Effector memory CD4-positive, alpha-beta T cell (primary cell): ENCODE results near the gene PLEKHA4.

Experiments
- DNase-seq, 3 donors: peaks; one replicate each; pipeline ENCODE4 v3.0.0-alpha.2; 2020
- H3K27ac ChIP-seq: 2 replicates; pipeline ENCODE4 v1.7.0; 2013; ENCODE audit warnings: mild to moderate bottlenecking, low read length, moderate library complexity; ENCODE audit not compliant: insufficient read depth, poor library complexity, severe bottlenecking
- H3K27me3 ChIP-seq: replicated peaks from 2 replicates; pipeline ENCODE4 v1.7.0; 2013; ENCODE audit warnings: mild to moderate bottlenecking, low read length; ENCODE audit not compliant: insufficient read depth, control insufficient read depth, poor library complexity, severe bottlenecking
- H3K36me3 ChIP-seq: 2 replicates; pipeline ENCODE4 v1.7.0; 2013; ENCODE audit warnings: mild to moderate bottlenecking, low read length, moderate library complexity; ENCODE audit not compliant: control insufficient read depth, insufficient read depth
- H3K4me1 ChIP-seq: 2 replicates; pipeline ENCODE4 v1.7.0; 2013; ENCODE audit warnings: low read length, mild to moderate bottlenecking; ENCODE audit not compliant: control insufficient read depth, insufficient read depth, poor library complexity, severe bottlenecking
- H3K4me3 ChIP-seq: 2 replicates; pipeline ENCODE4 v1.7.0; 2013; ENCODE audit warnings: low read length, low read depth, mild to moderate bottlenecking; ENCODE audit not compliant: insufficient read depth, poor library complexity, severe bottlenecking
- H3K9me3 ChIP-seq: 2 replicates; pipeline ENCODE4 v1.7.0; 2013; ENCODE audit warnings: mild to moderate bottlenecking, low read length, moderate library complexity; ENCODE audit not compliant: control insufficient read depth

PLEKHA4 gene

GRCh38 chr19:48813123-48813913 is 55.1 kb downstream of the PLEKHA4 start:
- H3K4me1 ChIP-seq = no peaks in the 10 kb centered on the region
- H3K27me3 ChIP-seq = no peaks in the 10 kb centered on the region
- H3K36me3 ChIP-seq = no peaks in the 10 kb centered on the region
- no peak overlapping the region for H3K4me3 ChIP-seq
- no peaks in the 10 kb centered on the region for H3K9me3 ChIP-seq
- H3K27ac ChIP-seq = no peak overlapping the region
- no peak for DNase-seq

GRCh38 chr19:48812094-48812929 is 56.1 kb downstream of the PLEKHA4 start:
- no peaks in the 10 kb centered on the region for H3K27me3 ChIP-seq
- DNase-seq = peak in 2 of 3 donors; percentile 18 to 44
- H3K27ac ChIP-seq = no peak overlapping the region
- H3K4me1 ChIP-seq = no peaks in the 10 kb centered on the region
- H3K9me3 ChIP-seq = no peaks in the 10 kb centered on the region
- no peak overlapping the region for H3K4me3 ChIP-seq
- no peaks in the 10 kb centered on the region for H3K36me3 ChIP-seq

GRCh38 chr19:48810151-48810550 is 58.3 kb downstream of the PLEKHA4 start:
- Histone ChIP-seq H3K9me3 (no peaks in the 10 kb centered on the region), H3K27me3 (no peaks in the 10 kb centered on the region), H3K27ac (peak overlapping the region; percentile 55), H3K4me3 (peak overlapping the region; percentile 86), H3K4me1 (no peaks in the 10 kb centered on the region), H3K36me3 (no peaks in the 10 kb centered on the region)
- DNase-seq = no peak

- DNase-seq = no peak
These were observed 60.7 kb downstream of the PLEKHA4 start for GRCh38 chr19:48807590-48808308.

DNA sequence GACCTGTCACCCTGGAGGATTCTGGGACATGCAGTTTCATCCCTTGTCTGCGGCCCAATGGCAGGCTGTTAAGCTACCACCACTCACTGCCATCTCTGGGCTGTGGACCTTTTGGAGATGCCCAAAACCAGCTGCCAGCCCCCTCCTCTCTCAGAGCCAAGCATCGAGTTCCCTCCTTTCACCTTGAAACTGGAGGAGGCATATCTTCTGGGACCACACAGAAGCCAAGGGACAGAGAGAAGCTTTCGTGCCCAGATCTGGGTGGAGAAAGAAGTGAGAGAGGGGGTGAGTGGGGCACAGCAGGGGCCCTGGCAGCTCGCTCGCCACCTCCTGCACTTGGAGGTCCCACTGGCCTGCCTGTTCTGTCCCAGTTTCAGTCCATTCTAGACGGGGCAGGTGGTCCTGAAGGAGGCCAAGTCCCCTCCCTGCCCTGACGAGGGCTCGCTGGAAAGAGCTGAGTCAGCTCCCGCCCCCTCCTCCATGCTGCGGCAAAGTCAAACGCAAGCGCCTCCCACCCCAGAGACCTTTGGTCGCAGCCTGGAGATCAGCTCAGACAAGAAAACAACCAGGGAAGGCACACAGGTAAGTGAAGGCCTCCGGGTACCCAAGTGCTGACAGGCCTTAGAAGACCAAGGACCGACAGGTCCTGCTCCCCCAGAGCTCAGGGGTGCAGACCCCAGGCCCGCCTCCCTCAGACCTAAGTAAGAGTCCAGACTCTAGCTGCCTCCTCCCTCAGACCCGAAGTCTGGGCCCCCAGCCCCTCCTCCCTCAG is 61.4 kb downstream of the PLEKHA4 start:
- Histone ChIP-seq H3K9me3 (no peaks in the 10 kb centered on the region), H3K27me3 (no peaks in the 10 kb centered on the region), H3K36me3 (no peaks in the 10 kb centered on the region), H3K4me3 (no peak overlapping the region), H3K27ac (no peak overlapping the region), H3K4me1 (no peaks in the 10 kb centered on the region)
- no peak for DNase-seq

More at GRCh38 chr19:48807590-48808308, 60.7 kb downstream of the PLEKHA4 start:
- Histone ChIP-seq H3K9me3 (no peaks in the 10 kb centered on the region), H3K27ac (no peak overlapping the region), H3K27me3 (no peaks in the 10 kb centered on the region), H3K4me3 (no peak overlapping the region), H3K4me1 (no peaks in the 10 kb centered on the region), H3K36me3 (no peaks in the 10 kb centered on the region)

- Histone ChIP-seq H3K36me3 (no peaks in the 10 kb centered on the region), H3K9me3 (no peaks in the 10 kb centered on the region), H3K4me3 (no peak overlapping the region), H3K4me1 (no peaks in the 10 kb centered on the region), H3K27ac (no peak overlapping the region), H3K27me3 (no peaks in the 10 kb centered on the region)
- peak in 1 of 3 donors; percentile 9 for DNase-seq
These were observed 61.9 kb downstream of the PLEKHA4 start for GRCh38 chr19:48806518-48806817.

- H3K27me3 ChIP-seq = no peaks in the 10 kb centered on the region
- DNase-seq = no peak
- no peak overlapping the region for H3K27ac ChIP-seq
- H3K4me1 ChIP-seq = no peaks in the 10 kb centered on the region
- no peaks in the 10 kb centered on the region for H3K9me3 ChIP-seq
- H3K36me3 ChIP-seq = no peaks in the 10 kb centered on the region
- no peak overlapping the region for H3K4me3 ChIP-seq
These were observed 63.0 kb downstream of the PLEKHA4 start for GRCh38 chr19:48805452-48805851.

DNA sequence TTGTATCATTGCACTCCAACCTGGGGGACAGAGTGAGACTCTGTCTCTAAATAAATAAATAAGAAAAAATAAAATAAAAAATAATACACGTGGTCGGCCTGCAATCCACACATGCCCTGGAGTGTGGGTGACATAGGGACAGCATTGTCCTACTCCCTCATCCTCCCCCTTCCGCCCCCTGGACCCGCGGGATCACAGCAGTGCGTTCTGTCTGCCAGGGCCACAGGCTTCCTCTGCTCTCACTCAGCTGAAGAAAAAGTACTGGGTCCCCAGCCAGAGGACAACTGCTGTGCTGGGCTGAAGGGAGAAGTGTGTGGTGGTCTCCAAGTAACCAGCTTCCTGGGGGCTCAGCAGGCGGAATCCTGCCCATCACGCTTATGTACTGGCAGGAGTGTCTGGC is 63.9 kb downstream of the PLEKHA4 start:
- H3K27ac ChIP-seq = no peak overlapping the region
- H3K9me3 ChIP-seq = no peaks in the 10 kb centered on the region
- H3K4me1 ChIP-seq = no peaks in the 10 kb centered on the region
- no peak for DNase-seq
- H3K4me3 ChIP-seq = no peak overlapping the region
- no peaks in the 10 kb centered on the region for H3K27me3 ChIP-seq
- H3K36me3 ChIP-seq = no peaks in the 10 kb centered on the region

DNA sequence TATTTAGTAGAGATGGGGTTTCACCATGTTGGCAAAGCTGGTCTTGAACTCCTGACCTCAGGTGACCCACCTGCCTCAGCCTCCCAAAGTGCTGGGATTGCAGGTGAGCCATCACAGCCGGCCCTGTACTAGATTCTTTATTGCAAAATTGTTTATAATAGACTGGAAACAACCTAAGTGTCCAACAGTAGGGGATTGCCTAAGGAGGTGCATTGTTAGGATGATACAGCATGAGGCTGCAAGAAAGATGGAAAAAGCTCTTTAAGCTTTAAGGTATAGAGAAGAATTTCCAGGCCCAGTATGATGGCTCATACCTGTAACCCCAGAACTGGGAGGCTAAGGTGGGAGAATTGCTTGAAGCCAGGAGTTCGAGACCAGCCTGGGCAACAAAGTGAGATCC is 65.8 kb downstream of the PLEKHA4 start:
- Histone ChIP-seq H3K36me3 (no peaks in the 10 kb centered on the region), H3K27me3 (no peaks in the 10 kb centered on the region), H3K27ac (no peak overlapping the region), H3K4me1 (no peaks in the 10 kb centered on the region), H3K9me3 (no peaks in the 10 kb centered on the region), H3K4me3 (no peak overlapping the region)
- no peak for DNase-seq
